ENCODE measurements around the gene SBDS.

- TF ChIP-seq ZNF658 (tag by site-specific recombination; IDR thresholded peaks at IDR 0.05) (no peak), BCL11A (tag by site-specific recombination; IDR thresholded peaks at IDR 0.05; ENCODE audit: low read depth) (no peak), SCRT2 (tag by site-specific recombination; IDR thresholded peaks at IDR 0.05) (no peak), ZNF416 (tag by site-specific recombination; IDR thresholded peaks at IDR 0.05) (no peak), ZNF335 (tag by site-specific recombination; conservative IDR thresholded peaks at IDR 0.05) (no peak), ZBTB17 (tag by site-specific recombination; IDR thresholded peaks at IDR 0.05) (no peak), ZBTB1 (tag by site-specific recombination; IDR thresholded peaks at IDR 0.05) (no peak), GLIS1 (tag by site-specific recombination; IDR thresholded peaks at IDR 0.05) (no peak), ZNF510 (tag by site-specific recombination; IDR thresholded peaks at IDR 0.05; ENCODE audit: insufficient replicate concordance) (no peak), REPIN1 (tag by site-specific recombination; IDR thresholded peaks at IDR 0.05; ENCODE audit: low read depth) (no peak), CTCF (tag by site-specific recombination; IDR thresholded peaks at IDR 0.05) (no peak), ZNF473 (tag by site-specific recombination; IDR thresholded peaks at IDR 0.05) (no peak), ZNF76 (tag by site-specific recombination; IDR thresholded peaks at IDR 0.05; ENCODE audit: borderline replicate concordance, low read depth) (no peak)
These were observed 35.2 kb downstream of the SBDS start for GRCh38 chr7:66960192-66960591.

Measured in HEK293 (cell line).